CD4-positive, alpha-beta T cell (primary cell): Measurements from ENCODE around the gene JUNB. TPM values are rescaled to one million over a fixed set of nuclear protein-coding genes. Genes with fewer than 3 reads are reported as not detected.

Experiments
- ATAC-seq: fragments of 200-7000 bp; cut with Tn5 transposase; one replicate; pipeline ENCODE4 v1.10.0; 2022; ENCODE audit warnings: mild to moderate bottlenecking; ENCODE audit not compliant: poor library complexity
- CTCF ChIA-PET: fragments of 350-600 bp; sonication (Branson Sonifier 250); formaldehyde crosslinking; loops from one replicate; lab custom pipeline; 2021; ENCODE audit warnings: antibody characterized with exemption, inconsistent platforms; lab: Charles Lee
- POLR2A ChIA-PET: fragments of 350-600 bp; sonication (Branson Sonifier 250); formaldehyde crosslinking; loops from one replicate; lab custom pipeline; 2021; ENCODE audit warnings: antibody characterized with exemption, inconsistent platforms; lab: Charles Lee
- DNase-seq, 14 experiments: peaks; one replicate each; pipeline ENCODE4 v3.0.0-alpha.2; 2013 to 2020; ENCODE audit warnings: mixed read lengths in 2 of 14
- H3K27ac ChIP-seq, 2 donors: one replicate each; pipeline versions ENCODE4 v1.5.1 to v1.7.0; 2013; ENCODE audit warnings: low read length in 2 of 2, low read depth in 1 of 2, mild to moderate bottlenecking in 1 of 2
- H3K27me3 ChIP-seq, 2 experiments: 1 replicate in 1 of 2; 2 replicates in 1 of 2; pipeline versions ENCODE4 v1.6.1 to v1.7.0; 2013; ENCODE audit warnings: low read length in 2 of 2, control low read depth in 1 of 2, mild to moderate bottlenecking in 1 of 2, moderate library complexity in 1 of 2; ENCODE audit not compliant: insufficient read depth in 2 of 2, control insufficient read depth in 1 of 2
- H3K36me3 ChIP-seq: one replicate; pipeline ENCODE4 v1.6.1; 2013; ENCODE audit warnings: low read length, control low read depth; ENCODE audit not compliant: insufficient read depth
- H3K4me1 ChIP-seq: one replicate; pipeline ENCODE4 v1.6.1; 2013; ENCODE audit warnings: low read length, control low read depth; ENCODE audit not compliant: insufficient read depth
- H3K4me3 ChIP-seq: one replicate; pipeline ENCODE4 v1.5.1; 2013; ENCODE audit warnings: mild to moderate bottlenecking, low read length, moderate library complexity
- H3K9me3 ChIP-seq, 2 experiments: 1 replicate in 1 of 2; 2 replicates in 1 of 2; pipeline versions ENCODE4 v1.6.1 to v1.7.0; 2013; ENCODE audit warnings: low read length in 2 of 2, mild to moderate bottlenecking in 2 of 2, control low read depth in 1 of 2, moderate library complexity in 1 of 2; ENCODE audit not compliant: control insufficient read depth in 1 of 2, insufficient read depth in 1 of 2
- H3K27ac Mint-ChIP-seq: one replicate; pipeline ENCODE4 v1.8.0; 2020; ENCODE audit warnings: mixed read lengths
- H3K27me3 Mint-ChIP-seq: one replicate; pipeline ENCODE4 v1.8.0; 2021; ENCODE audit warnings: mixed read lengths
- H3K36me3 Mint-ChIP-seq: one replicate; pipeline ENCODE4 v1.8.0; 2021; ENCODE audit warnings: low read depth, mixed read lengths
- H3K4me1 Mint-ChIP-seq: one replicate; pipeline ENCODE4 v1.8.0; 2021; ENCODE audit warnings: low read depth, mixed read lengths
- H3K4me3 Mint-ChIP-seq: one replicate; pipeline ENCODE4 v1.8.0; 2020; ENCODE audit warnings: mild to moderate bottlenecking, mixed read lengths
- H3K9me3 Mint-ChIP-seq: one replicate; pipeline ENCODE4 v1.8.0; 2020; ENCODE audit warnings: mixed read lengths
- intact Hi-C, 2 experiments: fragments of 100-400 bp; cut with DNase I in 1 of 2; cut with micrococcal nuclease in 1 of 2; formaldehyde crosslinking; loops; one replicate each; pipeline versions ENCODE4 v1.15.1 to v1.9.0; 2023 to 2025; cut with DNase I, micrococcal nuclease
- total RNA-seq, 174 experiments: library from RNA in 2 of 174; stranded (reverse) in 2 of 174; gene quantifications; one replicate each; pipeline ENCODE4 v1.2.3 and lab custom pipeline; 2021 to 2026
- TF ChIP-seq, protein P1 (sequence below): fragments of 200-600 bp; IDR thresholded peaks from one replicate; pipeline ENCODE4 v1.8.0; 2022; ENCODE audit warnings: antibody characterized with exemption, mild to moderate bottlenecking

JUNB gene
- total RNA-seq, 2 experiments from 2014 or later: 2,467 to 2,518 TPM

DNA sequence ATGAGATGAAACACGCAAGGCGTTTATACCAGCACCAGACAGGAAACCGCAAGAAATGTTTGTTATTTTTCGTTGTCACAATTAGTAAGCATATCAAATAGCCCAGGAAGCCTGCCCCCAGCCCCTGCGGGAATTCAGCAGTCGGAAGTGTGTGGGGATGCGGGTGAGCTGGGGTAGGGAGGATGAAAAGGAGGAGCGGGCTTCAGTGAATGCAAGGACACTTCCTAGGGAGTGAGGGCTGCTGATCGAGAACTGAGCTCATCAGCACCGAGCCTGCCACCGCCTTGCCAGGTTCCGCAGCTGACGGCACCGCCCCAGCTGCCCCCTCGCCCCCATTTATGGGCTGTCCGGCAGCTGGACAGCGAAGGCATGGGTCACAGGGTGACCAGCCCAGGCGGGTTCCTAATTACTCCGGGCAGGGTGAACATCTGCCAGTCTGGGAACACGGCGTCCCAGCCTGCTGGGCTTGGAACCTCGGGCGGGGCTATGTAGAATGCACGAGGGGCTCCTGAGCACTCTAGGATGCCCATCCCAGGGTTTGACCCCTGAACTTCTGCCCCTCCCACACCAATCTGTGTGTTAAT lies 41.3 kb upstream of the JUNB start:
- Histone ChIP-seq H3K27me3 (peaks cover 6 to 10% of the 10 kb centered on the region in 2 experiments), H3K36me3 (peaks cover 28% of the 10 kb centered on the region), H3K27ac (no peak overlapping the region), H3K4me3 (no peak overlapping the region), H3K9me3 (peaks cover 7 to 19% of the 10 kb centered on the region in 2 experiments), H3K4me1 (peaks cover 11% of the 10 kb centered on the region)
- Mint-ChIP-seq H3K27ac (no peak overlapping the region), H3K36me3 (peaks cover 34% of the 10 kb centered on the region), H3K27me3 (peaks cover 24% of the 10 kb centered on the region), H3K4me3 (no peak overlapping the region), H3K9me3 (peaks cover 4% of the 10 kb centered on the region), H3K4me1 (peaks cover 6% of the 10 kb centered on the region)
- peak in 1 of 14 experiments; percentile 10 for DNase-seq
- ChIA-PET POLR2A (no interaction called here), CTCF (no interaction called here)
- TF ChIP-seq, protein P1, sequence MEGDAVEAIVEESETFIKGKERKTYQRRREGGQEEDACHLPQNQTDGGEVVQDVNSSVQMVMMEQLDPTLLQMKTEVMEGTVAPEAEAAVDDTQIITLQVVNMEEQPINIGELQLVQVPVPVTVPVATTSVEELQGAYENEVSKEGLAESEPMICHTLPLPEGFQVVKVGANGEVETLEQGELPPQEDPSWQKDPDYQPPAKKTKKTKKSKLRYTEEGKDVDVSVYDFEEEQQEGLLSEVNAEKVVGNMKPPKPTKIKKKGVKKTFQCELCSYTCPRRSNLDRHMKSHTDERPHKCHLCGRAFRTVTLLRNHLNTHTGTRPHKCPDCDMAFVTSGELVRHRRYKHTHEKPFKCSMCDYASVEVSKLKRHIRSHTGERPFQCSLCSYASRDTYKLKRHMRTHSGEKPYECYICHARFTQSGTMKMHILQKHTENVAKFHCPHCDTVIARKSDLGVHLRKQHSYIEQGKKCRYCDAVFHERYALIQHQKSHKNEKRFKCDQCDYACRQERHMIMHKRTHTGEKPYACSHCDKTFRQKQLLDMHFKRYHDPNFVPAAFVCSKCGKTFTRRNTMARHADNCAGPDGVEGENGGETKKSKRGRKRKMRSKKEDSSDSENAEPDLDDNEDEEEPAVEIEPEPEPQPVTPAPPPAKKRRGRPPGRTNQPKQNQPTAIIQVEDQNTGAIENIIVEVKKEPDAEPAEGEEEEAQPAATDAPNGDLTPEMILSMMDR: no peak
- peak; percentile 26 for ATAC-seq
- intact Hi-C loops: no loop called here

DNA sequence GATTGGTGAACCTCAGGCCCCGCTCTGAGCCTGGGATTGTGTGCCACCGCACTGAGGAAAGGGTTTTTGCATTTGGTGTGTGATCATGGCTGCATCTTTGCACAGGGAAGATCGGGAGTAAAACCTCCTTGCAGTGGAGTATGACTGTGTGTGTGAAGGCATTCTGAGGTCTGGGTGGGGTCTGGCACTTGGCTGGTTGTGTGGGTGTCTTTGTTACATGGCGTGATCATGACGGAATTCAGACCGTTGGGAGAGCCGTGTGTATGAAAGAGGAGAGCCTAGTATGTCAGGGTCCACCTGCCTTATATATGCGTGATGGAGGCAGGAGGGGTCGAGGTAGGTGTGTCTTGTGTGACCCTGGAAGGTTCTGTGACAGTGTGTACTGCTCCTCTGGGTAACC lies 40.4 kb upstream of the JUNB start:
- CTCF ChIA-PET: no interaction called here
- no peak overlapping the region for H3K27ac ChIP-seq
- H3K9me3 ChIP-seq: peaks cover 7 to 19% of the 10 kb centered on the region in 2 experiments
- Mint-ChIP-seq H3K36me3 (peaks cover 26% of the 10 kb centered on the region), H3K27ac (no peak overlapping the region), H3K9me3 (peaks cover 4% of the 10 kb centered on the region), H3K4me3 (no peak overlapping the region), H3K27me3 (peaks cover 30% of the 10 kb centered on the region), H3K4me1 (peaks cover 6% of the 10 kb centered on the region)
- POLR2A ChIA-PET: no interaction called here
- H3K4me3 ChIP-seq: no peak overlapping the region
- peaks cover 8 to 11% of the 10 kb centered on the region in 2 experiments for H3K27me3 ChIP-seq
- intact Hi-C loops: no loop called here
- no peak for DNase-seq
- TF ChIP-seq, protein P1: no peak
- peaks cover 20% of the 10 kb centered on the region for H3K36me3 ChIP-seq
- H3K4me1 ChIP-seq: peaks cover 11% of the 10 kb centered on the region
- ATAC-seq: no peak

DNA sequence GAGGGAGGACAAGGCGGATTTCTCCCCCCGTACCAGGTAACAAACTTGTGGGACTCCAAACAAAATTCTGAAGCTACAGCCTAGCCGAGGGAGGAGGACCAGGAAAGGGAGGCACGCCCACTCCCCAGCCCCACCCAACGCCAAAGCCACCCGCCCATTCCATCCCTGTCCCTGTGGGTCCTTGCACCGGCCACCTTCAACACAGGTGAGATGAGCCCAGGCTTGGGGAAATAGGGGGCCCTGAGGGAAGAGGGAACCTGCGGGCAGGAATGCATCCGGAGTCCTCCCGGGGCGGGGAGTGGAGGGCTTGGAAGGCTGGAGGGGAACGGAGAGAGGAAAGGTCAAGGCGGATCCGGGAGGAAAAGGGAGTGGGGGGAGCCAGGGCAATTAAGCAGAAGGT lies 39.7 kb upstream of the JUNB start, which contains the start of gene BEST2:
TSS of gene BEST2 (plus strand) at position 157 of the 400 bp plus-strand sequence. CDS start 802 bp downstream, outside the sequence.
- ATAC-seq: no peak
- H3K4me3 Mint-ChIP-seq: no peak within 1 kb of the TSS
- no peak within 1 kb of the TSS for H3K27ac Mint-ChIP-seq
- H3K4me1 Mint-ChIP-seq: peaks cover 6% of the 10 kb centered on the region
- ChIA-PET POLR2A (no interaction called here), CTCF (no interaction called here)
- peaks cover 4% of the 10 kb centered on the region for H3K9me3 Mint-ChIP-seq
- TF ChIP-seq, protein P1: no peak
- peaks cover 11 to 13% of the 10 kb centered on the region in 2 experiments for H3K27me3 ChIP-seq
- no peak for DNase-seq
- H3K36me3 Mint-ChIP-seq: peaks cover 18% of the 10 kb centered on the region
- peaks cover 15% of the 10 kb centered on the region for H3K36me3 ChIP-seq
- H3K9me3 ChIP-seq: peaks cover 7 to 19% of the 10 kb centered on the region in 2 experiments
- no peak within 1 kb of the TSS for H3K27ac ChIP-seq
- H3K4me3 ChIP-seq: no peak within 1 kb of the TSS
- peaks cover 36% of the 10 kb centered on the region for H3K27me3 Mint-ChIP-seq
- intact Hi-C loops: no loop called here
- peaks cover 11% of the 10 kb centered on the region for H3K4me1 ChIP-seq
